Progenitor cell of endocrine pancreas (in vitro differentiated cells): ENCODE data around the gene SH3GLB2. TPM values are rescaled to one million over a fixed set of nuclear protein-coding genes. Genes with fewer than 3 reads are reported as not detected.

Experiments used
- DNase-seq: peaks from one replicate; pipeline ENCODE4 v3.0.0; 2021; ENCODE audit warnings: low spot score; ENCODE audit not compliant: unreplicated experiment
- H3K27ac Mint-ChIP-seq: 2 replicates; pipeline ENCODE4 v1.8.0; 2021; ENCODE audit warnings: mild to moderate bottlenecking, moderate library complexity, mixed read lengths
- H3K27me3 Mint-ChIP-seq: 2 replicates; pipeline ENCODE4 v1.8.0; 2021; ENCODE audit warnings: mixed read lengths
- H3K36me3 Mint-ChIP-seq: 2 replicates; pipeline ENCODE4 v1.8.0; 2022; ENCODE audit warnings: mixed read lengths; ENCODE audit not compliant: insufficient read depth
- H3K4me1 Mint-ChIP-seq: 2 replicates; pipeline ENCODE4 v1.8.0; 2021; ENCODE audit warnings: low read depth, mixed read lengths
- H3K4me3 Mint-ChIP-seq: 2 replicates; pipeline ENCODE4 v1.8.0; 2021; ENCODE audit warnings: low read depth, mild to moderate bottlenecking, moderate library complexity, mixed read lengths
- H3K9me3 Mint-ChIP-seq: 2 replicates; pipeline ENCODE4 v1.8.0; 2021; ENCODE audit warnings: low read depth, mixed read lengths
- long read RNA-seq: library from polyadenylated mRNA; unstranded; transcript quantifications from one replicate; pipeline ENCODE4 v2.0.0, GENCODE V29; 2020
- total RNA-seq: library from RNA; stranded (reverse); gene quantifications from 2 replicates; pipeline ENCODE4 v1.2.1, GENCODE V29; 2021
- TF ChIP-seq, protein P1 (sequence below): fragments of 200-600 bp; sonication (generic); IDR thresholded peaks from one replicate; pipeline ENCODE4 v1.5.0; 2021; ENCODE audit warnings: antibody characterized with exemption, mild to moderate bottlenecking; ENCODE audit not compliant: unreplicated experiment

The SH3GLB2 gene
- total RNA-seq, result 182 and 183 TPM in 2 replicates
- long read RNA-seq, partial matches to known transcripts, result 0 of 1 reads
- long read RNA-seq, other reads (novel, unspliced or antisense), result 1 of 1 reads

DNA sequence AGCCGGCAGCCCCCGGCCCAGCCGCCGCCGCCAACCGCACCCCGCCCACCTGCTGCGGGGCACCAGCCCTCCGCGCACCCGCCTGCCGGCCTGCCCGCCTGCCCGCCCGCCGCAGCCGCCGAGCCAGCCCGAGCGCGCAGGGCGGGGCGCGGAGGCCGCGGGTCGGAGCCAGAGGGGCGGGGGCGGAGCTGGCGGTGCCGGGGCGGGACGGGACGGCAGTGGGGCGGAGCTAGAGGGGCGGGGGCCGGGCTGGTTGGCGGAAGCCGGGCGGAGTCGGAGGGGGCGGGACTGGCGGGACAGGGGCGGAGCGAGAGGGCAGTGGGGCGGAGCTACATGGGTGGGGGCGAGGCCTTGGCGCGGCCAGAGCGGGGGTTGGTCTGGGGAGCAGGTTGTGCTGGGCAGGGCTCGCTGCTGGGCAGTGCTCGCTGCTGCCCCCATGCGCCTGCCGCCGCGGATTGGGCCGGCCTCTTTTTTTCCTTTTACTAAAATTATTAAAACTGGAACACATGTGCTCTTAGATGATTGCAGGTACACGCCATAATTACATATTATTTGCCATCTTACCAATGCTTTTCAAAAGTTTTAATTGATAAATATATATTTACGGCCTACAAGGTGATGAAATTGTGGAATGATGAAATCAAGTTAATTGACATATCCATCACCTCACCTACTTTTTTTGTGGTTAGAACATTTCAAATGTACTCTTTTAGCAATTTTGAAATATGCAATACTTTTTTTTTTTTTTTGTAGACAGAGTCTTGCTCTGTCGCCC lies at the start of gene SH3GLB2:
Gene SH3GLB2 (minus strand): TSS at position 140 of the 775 bp plus-strand sequence. CDS start 177 bp downstream, outside the sequence.
- H3K4me1 Mint-ChIP-seq, result peaks cover 24% of the 10 kb centered on the region
- H3K27ac Mint-ChIP-seq, result peak within 1 kb of the TSS; percentile 92
- peak; percentile 96 for DNase-seq
- no peaks in the 10 kb centered on the region for H3K9me3 Mint-ChIP-seq
- peak within 1 kb of the TSS; percentile 82 for H3K4me3 Mint-ChIP-seq
- no peaks in the 10 kb centered on the region for H3K36me3 Mint-ChIP-seq
- TF ChIP-seq, protein P1, sequence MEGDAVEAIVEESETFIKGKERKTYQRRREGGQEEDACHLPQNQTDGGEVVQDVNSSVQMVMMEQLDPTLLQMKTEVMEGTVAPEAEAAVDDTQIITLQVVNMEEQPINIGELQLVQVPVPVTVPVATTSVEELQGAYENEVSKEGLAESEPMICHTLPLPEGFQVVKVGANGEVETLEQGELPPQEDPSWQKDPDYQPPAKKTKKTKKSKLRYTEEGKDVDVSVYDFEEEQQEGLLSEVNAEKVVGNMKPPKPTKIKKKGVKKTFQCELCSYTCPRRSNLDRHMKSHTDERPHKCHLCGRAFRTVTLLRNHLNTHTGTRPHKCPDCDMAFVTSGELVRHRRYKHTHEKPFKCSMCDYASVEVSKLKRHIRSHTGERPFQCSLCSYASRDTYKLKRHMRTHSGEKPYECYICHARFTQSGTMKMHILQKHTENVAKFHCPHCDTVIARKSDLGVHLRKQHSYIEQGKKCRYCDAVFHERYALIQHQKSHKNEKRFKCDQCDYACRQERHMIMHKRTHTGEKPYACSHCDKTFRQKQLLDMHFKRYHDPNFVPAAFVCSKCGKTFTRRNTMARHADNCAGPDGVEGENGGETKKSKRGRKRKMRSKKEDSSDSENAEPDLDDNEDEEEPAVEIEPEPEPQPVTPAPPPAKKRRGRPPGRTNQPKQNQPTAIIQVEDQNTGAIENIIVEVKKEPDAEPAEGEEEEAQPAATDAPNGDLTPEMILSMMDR, result peak; percentile 89
- no peaks in the 10 kb centered on the region for H3K27me3 Mint-ChIP-seq

DNA sequence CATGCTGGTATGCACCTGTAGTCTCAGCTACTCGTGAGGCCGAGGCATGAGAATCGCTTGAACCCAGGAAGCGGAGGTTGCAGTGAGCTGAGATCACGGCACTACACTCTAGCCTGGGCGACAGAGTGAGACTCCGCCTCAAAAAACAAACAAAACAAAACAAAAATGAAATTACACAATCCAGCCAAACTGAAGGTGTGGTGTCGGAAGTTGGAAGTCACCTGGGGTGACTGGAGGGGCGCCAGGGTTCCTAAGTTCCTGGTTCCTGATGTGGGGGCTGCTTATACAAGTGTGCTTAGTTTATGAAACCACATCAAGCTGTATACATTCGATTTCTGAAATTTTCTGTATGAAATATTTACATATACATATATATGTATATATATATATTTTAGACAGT lies 49.1 kb upstream of the SH3GLB2 start:
- peaks cover 7% of the 10 kb centered on the region for H3K4me1 Mint-ChIP-seq
- no peaks in the 10 kb centered on the region for H3K9me3 Mint-ChIP-seq
- no peaks in the 10 kb centered on the region for H3K27me3 Mint-ChIP-seq
- no peak overlapping the region for H3K4me3 Mint-ChIP-seq
- TF ChIP-seq, protein P1, result no peak
- no peak overlapping the region for H3K27ac Mint-ChIP-seq
- H3K36me3 Mint-ChIP-seq, result no peaks in the 10 kb centered on the region
- DNase-seq, result no peak

DNA sequence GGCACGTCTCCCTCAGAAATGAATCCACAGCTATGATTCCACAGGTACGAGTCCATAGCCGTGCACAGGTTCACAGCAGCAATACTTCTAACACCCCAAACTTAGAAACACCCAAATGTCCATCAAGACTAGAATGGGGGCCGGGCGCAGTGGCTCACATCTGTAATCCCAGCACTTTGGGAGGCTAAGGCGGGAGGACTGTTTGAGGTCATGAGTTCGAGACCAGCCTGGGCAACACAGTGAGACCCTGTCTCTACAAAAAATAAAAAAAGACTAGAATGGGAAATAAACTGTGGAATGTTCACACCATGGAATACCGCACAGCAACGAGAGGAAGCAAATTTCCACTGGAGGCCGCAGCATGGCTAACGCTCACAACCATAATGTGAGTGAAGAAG lies 48.5 kb upstream of the SH3GLB2 start:
- no peaks in the 10 kb centered on the region for H3K9me3 Mint-ChIP-seq
- no peak overlapping the region for H3K4me3 Mint-ChIP-seq
- TF ChIP-seq, protein P1, result no peak
- H3K27me3 Mint-ChIP-seq, result no peaks in the 10 kb centered on the region
- peak overlapping the region; percentile 71 for H3K27ac Mint-ChIP-seq
- no peak for DNase-seq
- H3K36me3 Mint-ChIP-seq, result no peaks in the 10 kb centered on the region
- peaks cover 7% of the 10 kb centered on the region for H3K4me1 Mint-ChIP-seq

DNA sequence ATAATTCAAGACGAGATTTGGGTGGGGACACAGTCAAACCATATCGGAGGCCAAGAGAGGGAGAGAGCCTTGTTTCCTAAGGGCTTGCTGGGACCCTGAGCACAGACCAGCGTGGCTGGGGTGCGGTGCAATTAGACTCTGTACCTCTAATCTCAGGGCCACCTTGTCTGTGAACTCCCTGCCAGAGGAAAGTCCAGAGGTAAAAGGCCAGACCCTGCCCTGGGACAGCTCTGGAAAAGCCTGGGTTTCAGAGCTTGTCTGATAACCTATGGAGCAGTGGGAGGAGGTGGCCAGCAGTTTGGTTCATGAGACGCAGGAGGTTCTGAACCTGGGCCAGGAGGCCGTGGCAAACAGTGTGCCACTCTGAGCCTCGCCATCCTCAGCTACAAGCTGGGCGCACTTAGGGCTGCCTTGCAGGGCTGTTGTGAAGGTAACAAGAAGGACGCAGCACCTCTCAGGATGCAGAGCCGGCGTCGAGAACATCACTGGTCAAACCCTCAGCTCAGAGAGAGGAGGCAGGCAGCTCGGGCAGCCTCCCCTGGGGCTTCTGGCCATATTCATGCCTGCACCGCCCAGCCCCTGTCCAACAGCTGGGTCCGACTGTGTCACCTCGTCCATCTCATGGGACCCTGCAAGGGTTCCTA lies 48.0 kb upstream of the SH3GLB2 start:
- TF ChIP-seq, protein P1, result no peak
- H3K27ac Mint-ChIP-seq, result peak overlapping the region; percentile 49
- no peaks in the 10 kb centered on the region for H3K9me3 Mint-ChIP-seq
- peaks cover 7% of the 10 kb centered on the region for H3K4me1 Mint-ChIP-seq
- H3K27me3 Mint-ChIP-seq, result no peaks in the 10 kb centered on the region
- no peaks in the 10 kb centered on the region for H3K36me3 Mint-ChIP-seq
- no peak overlapping the region for H3K4me3 Mint-ChIP-seq
- DNase-seq, result no peak

DNA sequence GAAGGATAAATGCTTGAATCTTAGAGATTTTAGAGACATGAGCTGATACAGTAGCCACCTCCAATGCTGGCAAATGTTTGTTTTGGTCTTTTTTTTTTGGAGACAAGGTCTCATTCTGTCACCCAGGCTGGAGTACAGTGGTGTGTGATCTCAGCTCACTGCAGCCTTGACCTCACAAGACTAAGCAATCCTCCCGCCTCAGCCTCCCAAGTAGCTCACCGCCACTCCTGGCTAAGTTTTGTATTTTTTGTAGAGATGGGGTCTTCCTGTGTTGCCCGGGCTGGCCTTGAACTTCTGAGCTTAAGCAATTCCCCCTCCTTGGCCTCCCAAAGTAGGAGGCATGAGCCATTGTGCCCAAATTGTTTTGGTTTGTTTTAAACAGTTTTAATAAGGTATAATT lies 46.0 kb upstream of the SH3GLB2 start:
- no peaks in the 10 kb centered on the region for H3K9me3 Mint-ChIP-seq
- DNase-seq, result no peak
- H3K27me3 Mint-ChIP-seq, result no peaks in the 10 kb centered on the region
- no peaks in the 10 kb centered on the region for H3K36me3 Mint-ChIP-seq
- no peak overlapping the region for H3K4me3 Mint-ChIP-seq
- H3K4me1 Mint-ChIP-seq, result no peaks in the 10 kb centered on the region
- no peak overlapping the region for H3K27ac Mint-ChIP-seq
- TF ChIP-seq, protein P1, result no peak
